ENCODE results near the gene FSIP1. TPM values are rescaled to one million over a fixed set of nuclear protein-coding genes. Genes with fewer than 3 reads are reported as not detected.

Gene FSIP1
- total and polyA plus RNA-seq, 9 of the 15 experiments (the other 6 are each of a cell fraction or from before 2014, with no cell fraction given): 0.07 to 0.51 (median 0.29) TPM

DNA sequence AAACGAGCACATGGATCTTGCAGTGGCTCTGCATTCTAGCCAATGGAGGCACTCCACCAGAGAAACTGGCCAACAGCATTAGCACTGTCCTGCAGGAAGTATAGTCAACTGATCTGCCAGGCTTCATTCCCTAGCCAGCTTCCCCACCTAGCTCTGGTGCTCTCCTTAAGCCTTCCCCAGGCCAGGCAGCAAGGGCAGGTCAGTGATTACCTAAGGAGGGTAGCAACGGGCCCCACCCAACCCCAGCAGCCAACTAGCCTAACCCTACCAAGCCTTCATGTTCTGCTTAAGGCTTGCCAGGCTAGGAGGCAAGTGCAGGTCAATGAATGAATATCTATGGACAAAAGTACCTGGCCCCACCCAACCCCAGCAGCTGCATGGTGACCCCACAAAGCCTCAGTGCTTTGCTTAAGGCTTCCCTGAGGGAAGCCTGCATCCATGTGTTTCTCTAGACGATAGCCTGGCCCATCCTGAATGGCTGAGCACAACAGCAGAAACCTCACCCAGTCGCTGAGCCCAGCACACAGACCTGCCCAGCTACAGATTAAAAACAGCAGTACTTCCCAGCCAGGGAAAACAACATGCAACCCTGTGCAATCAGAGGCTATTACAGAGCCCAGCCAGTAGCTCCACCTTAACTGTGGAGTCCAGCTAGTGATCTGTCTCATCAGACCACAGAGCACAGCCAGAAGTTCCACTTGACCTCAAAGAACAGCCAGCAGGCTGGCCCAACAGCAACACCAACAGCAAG, 173.3 kb downstream of the FSIP1 start:
- in situ Hi-C loops (cut with MboI): no loop called here

More for the DNA sequence above, 173.3 kb downstream of the FSIP1 start:
- DNase-seq (ENCODE audit: extremely low read depth in 1 of 4, low spot score in 3 of 4): no peak
- no peak overlapping the region for H3K9ac ChIP-seq (ENCODE audit: insufficient read depth in 1 of 2, low read depth in 2 of 2, low read length in 2 of 2)
- no peaks in the 10 kb centered on the region for H4K20me1 ChIP-seq (replicated peaks; ENCODE audit: control insufficient read depth, insufficient read depth, low read length)
- no peaks in the 10 kb centered on the region for H3K79me2 ChIP-seq (ENCODE audit: control insufficient read depth, insufficient read depth, low read length)
- H3K9me1 ChIP-seq (ENCODE audit: control insufficient read depth, insufficient read depth, low read length): no peaks in the 10 kb centered on the region
- H3K36me3 ChIP-seq (ENCODE audit: control insufficient read depth, insufficient read depth, low read length): no peaks in the 10 kb centered on the region
- WGBS (ENCODE audit: insufficient coverage, low coverage, missing lambda C conversion rate): 0% methylated on average over 4 of the region's 4 CpGs
- intact Hi-C loops (cut with micrococcal nuclease): no loop called here
- POLR2A ChIA-PET: no interaction called here
- TF ChIP-seq BRD4 (IDR thresholded peaks at IDR 0.05): no peak
- TF ChIP-seq SREBF2 (CRISPR knock-in tag; IDR thresholded peaks at IDR 0.05): no peak
- no peak for TF ChIP-seq ASH1L (IDR thresholded peaks at IDR 0.05; ENCODE audit: borderline replicate concordance, low read depth, partially characterized antibody)
- TF ChIP-seq ZNF23 (CRISPR knock-in tag; IDR thresholded peaks at IDR 0.05): no peak
- no peak for TF ChIP-seq NCOA6 (IDR thresholded peaks at IDR 0.05)
- TF ChIP-seq CEBPG (CRISPR knock-in tag; IDR thresholded peaks at IDR 0.05): no peak
- peak in 1 of 2 experiments; percentile 68; a peak in 1 of 4 replicates for TF ChIP-seq CEBPG (tag; conservative IDR thresholded peaks at IDR 0.05 in 1 of 2, IDR thresholded peaks at IDR 0.05 in 1 of 2)
- no peak overlapping the region for H3K4me3 ChIP-seq
- no peaks in the 10 kb centered on the region for H3K4me1 ChIP-seq (replicated peaks in 1 of 2; ENCODE audit: control insufficient read depth in 2 of 2, insufficient read depth in 2 of 2, low read length in 2 of 2)
- FAIRE-seq: no peak
- H3K27ac ChIP-seq (ENCODE audit: extremely low read depth, low read depth, low read length): no peak overlapping the region
- no peak overlapping the region for H2AFZ ChIP-seq (ENCODE audit: low read depth, low read length)
- no TSS peak for BruUV-seq (replicated peaks)
- H3K27me3 ChIP-seq (ENCODE audit: control insufficient read depth in 2 of 2, insufficient read depth in 2 of 2, low read length in 2 of 2): peaks cover 5 to 15% of the 10 kb centered on the region in 2 experiments; a peak in 2 of 5 replicates
- CTCF ChIA-PET (ENCODE audit: low intra/inter-chr PET ratio): interaction anchor here (0.7 kb wide), 1 partner anchor 193 kb away, joined by 4 read pairs; no protein-coding TSS in a partner anchor
- H3K4me2 ChIP-seq (ENCODE audit: insufficient read depth, low read length): no peak overlapping the region
- H3K9me3 ChIP-seq (replicated peaks; ENCODE audit: control insufficient read depth, insufficient read depth, low read depth, low read length): no peaks in the 10 kb centered on the region
- ATAC-seq: no peak

All from K562 (cell line).